Natural killer cell (primary cell): Measurements from ENCODE around the gene AP3M1. TPM values are rescaled to one million over a fixed set of nuclear protein-coding genes. Genes with fewer than 3 reads are reported as not detected.
A peak's percentile ranks its signal among the peaks of the same experiment; 100 is the strongest.

Experiments used
- ATAC-seq, 3 donors: fragments of 150-1000 bp in 2 of 3; fragments of 200-7000 bp in 1 of 3; cut with Tn5 transposase; 1 replicate in 1 of 3; 2 replicates in 2 of 3; pipeline ENCODE4 v1.10.0; 2021; ENCODE audit warnings: mild to moderate bottlenecking in 2 of 3, moderate library complexity in 2 of 3
- DNase-seq, 2 donors: peaks; one replicate each; pipeline versions ENCODE4 v3.0.0 to v3.0.0-alpha.2; 2013 to 2021; ENCODE audit warnings: mixed read lengths in 1 of 2
- H3K27ac ChIP-seq: one replicate; pipeline ENCODE4 v1.5.1; 2013; ENCODE audit warnings: mild to moderate bottlenecking, low read length
- H3K27me3 ChIP-seq: one replicate; pipeline ENCODE4 v1.6.1; 2013; ENCODE audit warnings: low read length; ENCODE audit not compliant: control insufficient read depth, insufficient read depth
- H3K36me3 ChIP-seq: one replicate; pipeline ENCODE4 v1.6.1; 2013; ENCODE audit warnings: low read length; ENCODE audit not compliant: control insufficient read depth, insufficient read depth
- H3K4me1 ChIP-seq: one replicate; pipeline ENCODE4 v1.6.1; 2013; ENCODE audit warnings: low read length; ENCODE audit not compliant: control insufficient read depth, insufficient read depth
- H3K4me3 ChIP-seq: one replicate; pipeline ENCODE4 v1.5.1; 2013; ENCODE audit warnings: low read length
- H3K9me3 ChIP-seq: one replicate; pipeline ENCODE4 v1.6.1; 2013; ENCODE audit warnings: low read length; ENCODE audit not compliant: control insufficient read depth, insufficient read depth
- H3K27ac Mint-ChIP-seq, 2 donors: one replicate each; pipeline ENCODE4 v1.8.0; 2022; ENCODE audit warnings: mild to moderate bottlenecking in 2 of 2, mixed read lengths in 2 of 2, moderate library complexity in 1 of 2
- H3K27me3 Mint-ChIP-seq, 2 donors: one replicate each; pipeline ENCODE4 v1.8.0; 2022; ENCODE audit warnings: low read depth in 2 of 2, mixed read lengths in 2 of 2
- H3K36me3 Mint-ChIP-seq: one replicate; pipeline ENCODE4 v1.8.0; 2022; ENCODE audit warnings: mixed read lengths
- H3K4me1 Mint-ChIP-seq, 2 donors: one replicate each; pipeline ENCODE4 v1.8.0; 2022; ENCODE audit warnings: mixed read lengths in 2 of 2
- H3K4me3 Mint-ChIP-seq: one replicate; pipeline ENCODE4 v1.8.0; 2022; ENCODE audit warnings: mild to moderate bottlenecking, moderate library complexity, mixed read lengths
- H3K9me3 Mint-ChIP-seq, 2 donors: one replicate each; pipeline ENCODE4 v1.8.0; 2022; ENCODE audit warnings: mixed read lengths in 2 of 2
- WGBS: methylation state at CpG from one replicate; pipeline ENCODE4 v1.1.7; 2013; ENCODE audit warnings: missing lambda C conversion rate; ENCODE audit not compliant: insufficient coverage; 5-methylcytosine and 5-hydroxymethylcytosine counted together
- intact Hi-C: fragments of 100-400 bp; cut with micrococcal nuclease; formaldehyde crosslinking; loops from one replicate; pipeline ENCODE4 v1.14.2; 2022
- total RNA-seq, 4 donors: library from RNA; stranded (reverse); fragments of 120-200 nt in 1 of 4; gene quantifications; one replicate each; pipeline versions ENCODE4 v1.2.3 to v1.2.4, GENCODE V29; 2013 to 2022
- TF ChIP-seq, protein P1 (sequence below): fragments of 200-600 bp; IDR thresholded peaks from one replicate; pipeline ENCODE4 v1.8.0; 2022; ENCODE audit warnings: antibody characterized with exemption

AP3M1 gene
- total RNA-seq, 3 donors from 2014 or later (not counting 1 experiment from before 2014, with no cell fraction given): 40.6 to 48.8 (median 41.5) TPM

DNA sequence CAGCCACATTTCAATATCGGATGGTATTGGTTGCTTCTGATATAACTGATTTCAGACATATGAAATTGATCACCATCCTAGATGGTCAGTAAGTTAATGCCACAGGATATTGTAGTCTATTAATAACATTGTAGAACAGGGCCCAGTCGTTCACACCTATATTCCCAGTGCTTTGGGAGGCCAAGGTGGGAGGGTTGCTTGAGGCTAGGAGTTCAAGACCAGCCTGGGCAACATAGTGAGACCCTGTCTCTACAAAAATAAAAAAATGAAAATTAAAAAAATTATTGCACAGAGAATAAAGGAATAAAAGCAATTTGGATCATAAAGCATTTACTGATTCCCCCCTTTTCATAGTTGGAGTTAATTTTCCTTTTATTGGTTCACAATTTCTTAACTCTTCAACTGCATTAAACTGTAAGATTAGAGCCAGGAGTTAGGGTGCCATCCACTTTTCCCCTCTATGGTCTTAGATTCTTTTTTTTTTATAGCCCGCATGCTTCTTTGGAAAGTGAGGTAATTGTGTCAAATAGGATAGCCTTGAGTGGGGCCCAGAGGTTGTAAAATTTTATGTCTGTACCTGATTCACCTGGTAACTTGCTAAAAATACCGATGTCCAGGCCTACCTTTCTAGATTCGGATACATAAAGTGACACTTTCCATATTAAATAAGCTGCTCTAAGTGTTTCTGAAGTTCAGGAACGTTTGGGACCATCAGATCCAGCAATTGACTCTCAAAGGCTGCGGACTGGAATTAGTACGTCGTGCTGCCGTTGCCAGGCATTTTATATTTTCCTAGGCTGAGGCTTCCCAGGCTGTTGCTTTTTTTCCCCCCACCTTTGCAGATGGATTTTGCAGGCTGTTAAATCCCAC lies 25.1 kb upstream of the AP3M1 start:
- no peak for ATAC-seq

DNA sequence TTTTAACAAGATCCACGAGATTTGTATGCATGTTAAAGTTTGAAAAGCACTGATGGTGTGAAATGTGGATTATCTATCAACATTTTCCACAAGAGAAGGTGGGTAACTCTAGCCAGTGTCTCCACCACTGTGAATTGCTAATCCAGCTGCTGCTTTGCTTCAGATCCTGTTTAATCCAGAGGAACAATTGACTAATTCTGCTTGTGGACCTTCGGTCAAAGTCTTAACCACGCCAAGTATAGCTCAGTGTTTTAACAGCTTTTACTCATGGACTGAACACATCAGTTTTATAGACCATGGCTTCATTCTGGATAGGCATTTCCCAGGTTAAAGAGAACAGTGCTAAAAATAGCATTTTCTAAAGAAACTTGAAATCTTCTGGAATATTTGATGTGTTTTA lies 23.9 kb upstream of the AP3M1 start:
- no peak for ATAC-seq
- Histone ChIP-seq H3K27me3 (no peaks in the 10 kb centered on the region), H3K27ac (no peak overlapping the region), H3K9me3 (no peaks in the 10 kb centered on the region), H3K36me3 (no peaks in the 10 kb centered on the region), H3K4me1 (peaks cover 14% of the 10 kb centered on the region), H3K4me3 (no peak overlapping the region)
- TF ChIP-seq, protein P1, sequence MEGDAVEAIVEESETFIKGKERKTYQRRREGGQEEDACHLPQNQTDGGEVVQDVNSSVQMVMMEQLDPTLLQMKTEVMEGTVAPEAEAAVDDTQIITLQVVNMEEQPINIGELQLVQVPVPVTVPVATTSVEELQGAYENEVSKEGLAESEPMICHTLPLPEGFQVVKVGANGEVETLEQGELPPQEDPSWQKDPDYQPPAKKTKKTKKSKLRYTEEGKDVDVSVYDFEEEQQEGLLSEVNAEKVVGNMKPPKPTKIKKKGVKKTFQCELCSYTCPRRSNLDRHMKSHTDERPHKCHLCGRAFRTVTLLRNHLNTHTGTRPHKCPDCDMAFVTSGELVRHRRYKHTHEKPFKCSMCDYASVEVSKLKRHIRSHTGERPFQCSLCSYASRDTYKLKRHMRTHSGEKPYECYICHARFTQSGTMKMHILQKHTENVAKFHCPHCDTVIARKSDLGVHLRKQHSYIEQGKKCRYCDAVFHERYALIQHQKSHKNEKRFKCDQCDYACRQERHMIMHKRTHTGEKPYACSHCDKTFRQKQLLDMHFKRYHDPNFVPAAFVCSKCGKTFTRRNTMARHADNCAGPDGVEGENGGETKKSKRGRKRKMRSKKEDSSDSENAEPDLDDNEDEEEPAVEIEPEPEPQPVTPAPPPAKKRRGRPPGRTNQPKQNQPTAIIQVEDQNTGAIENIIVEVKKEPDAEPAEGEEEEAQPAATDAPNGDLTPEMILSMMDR: no peak
- Mint-ChIP-seq H3K27ac (no peak overlapping the region), H3K4me1 (peaks cover 15 to 32% of the 10 kb centered on the region in 2 donors), H3K36me3 (no peaks in the 10 kb centered on the region), H3K4me3 (peak overlapping the region; percentile 45), H3K9me3 (no peaks in the 10 kb centered on the region), H3K27me3 (no peaks in the 10 kb centered on the region)
- 91% methylated on average over 3 of the region's 3 CpGs for WGBS
- intact Hi-C loops: no loop called here
- no peak for DNase-seq

More for the DNA sequence above, 25.1 kb upstream of the AP3M1 start:
- Mint-ChIP-seq H3K4me3 (peak overlapping the region; percentile 97), H3K36me3 (no peaks in the 10 kb centered on the region), H3K9me3 (no peaks in the 10 kb centered on the region), H3K4me1 (peaks cover 15 to 32% of the 10 kb centered on the region in 2 donors), H3K27ac (peak overlapping the region; percentile 91 to 95), H3K27me3 (no peaks in the 10 kb centered on the region)
- intact Hi-C loops: loop anchor here (1.0 to 5.0 kb wide), 4 partner anchors 24 to 1035 kb away; partner anchors contain the start of genes ADK, KAT6B, VDAC2 and ZSWIM8
- peak overlapping the region; percentile 84 for H3K27ac ChIP-seq
- TF ChIP-seq, protein P1: no peak
- 21% methylated on average over 8 of the region's 10 CpGs for WGBS
- H3K4me1 ChIP-seq: peaks cover 14% of the 10 kb centered on the region
- DNase-seq: no peak
- H3K27me3 ChIP-seq: no peaks in the 10 kb centered on the region
- peak overlapping the region; percentile 80 for H3K4me3 ChIP-seq
- H3K36me3 ChIP-seq: no peaks in the 10 kb centered on the region
- no peaks in the 10 kb centered on the region for H3K9me3 ChIP-seq

DNA sequence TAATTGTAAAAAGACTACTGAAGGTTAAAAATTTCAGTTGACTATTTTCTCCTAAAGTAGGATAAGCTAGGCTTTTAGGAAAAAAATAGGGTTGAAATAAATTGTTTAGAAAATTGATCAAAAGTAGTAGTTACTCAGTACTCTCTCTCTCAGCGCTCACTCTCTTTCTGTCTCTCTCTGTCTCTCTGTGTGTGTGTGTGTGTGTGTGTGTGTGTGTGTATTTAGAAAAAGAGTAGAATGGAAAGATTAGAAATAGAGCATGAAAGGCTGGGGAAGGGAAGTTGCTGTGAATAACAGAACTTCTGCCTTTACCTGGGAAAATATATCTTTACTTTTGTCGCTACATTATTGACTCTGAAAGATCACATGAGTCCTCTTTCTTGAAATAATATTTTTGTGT lies 21.0 kb upstream of the AP3M1 start:
- Histone ChIP-seq H3K4me1 (peaks cover 18% of the 10 kb centered on the region), H3K27ac (no peak overlapping the region), H3K4me3 (no peak overlapping the region), H3K36me3 (no peaks in the 10 kb centered on the region), H3K9me3 (no peaks in the 10 kb centered on the region), H3K27me3 (no peaks in the 10 kb centered on the region)
- no peak for ATAC-seq
- intact Hi-C loops: no loop called here
- H3K36me3 Mint-ChIP-seq: no peaks in the 10 kb centered on the region
- DNase-seq: no peak
- peaks cover 7 to 23% of the 10 kb centered on the region in 2 donors for H3K4me1 Mint-ChIP-seq
- TF ChIP-seq, protein P1: no peak
- H3K27me3 Mint-ChIP-seq: no peaks in the 10 kb centered on the region
- WGBS: 100% methylated on average over 1 of the region's 2 CpGs
- H3K4me3 Mint-ChIP-seq: no peak overlapping the region
- H3K9me3 Mint-ChIP-seq: no peaks in the 10 kb centered on the region
- peak overlapping the region in 1 of 2 donors; percentile 35 for H3K27ac Mint-ChIP-seq
